ENCODE data around the gene FADS6. TPM values are rescaled to one million over a fixed set of nuclear protein-coding genes. Genes with fewer than 3 reads are reported as not detected.

Gene FADS6
- total RNA-seq, 4 donors from 2014 or later: not detected

- no peak for TF ChIP-seq POLR2A (IDR thresholded peaks at IDR 0.05)
- TF ChIP-seq CTCF (IDR thresholded peaks at IDR 0.05): no peak
- Histone ChIP-seq H3K9me3 (no peaks in the 10 kb centered on the region), H3K36me3 (no peaks in the 10 kb centered on the region), H3K4me3 (no peak overlapping the region), H3K27me3 (no peaks in the 10 kb centered on the region), H3K27ac (no peak overlapping the region), H3K4me1 (peaks cover 0 to 11% of the 10 kb centered on the region in 2 donors)
- no peak for DNase-seq
- intact Hi-C loops (cut with DNase I; ENCODE audit: low total_unique reads): no loop called here
These were observed 26.8 kb upstream of the FADS6 start for GRCh38 chr17:74920306-74920620.

GRCh38 chr17:74919440-74920305, 26.2 kb upstream of the FADS6 start:
- intact Hi-C loops (cut with DNase I; ENCODE audit: low total_unique reads): no loop called here
- no peaks in the 10 kb centered on the region for H3K9me3 ChIP-seq
- peaks cover 0 to 11% of the 10 kb centered on the region in 2 donors for H3K4me1 ChIP-seq
- H3K36me3 ChIP-seq: no peaks in the 10 kb centered on the region
- H3K4me3 ChIP-seq: no peak overlapping the region
- H3K27ac ChIP-seq: no peak overlapping the region
- TF ChIP-seq POLR2A (IDR thresholded peaks at IDR 0.05) (no peak), CTCF (IDR thresholded peaks at IDR 0.05) (no peak)
- H3K27me3 ChIP-seq: no peaks in the 10 kb centered on the region
- DNase-seq: no peak

GRCh38 chr17:74918906-74919305, 25.5 kb upstream of the FADS6 start:
- intact Hi-C loops (cut with DNase I; ENCODE audit: low total_unique reads): no loop called here
- H3K27me3 ChIP-seq: no peaks in the 10 kb centered on the region
- no peaks in the 10 kb centered on the region for H3K36me3 ChIP-seq
- no peak overlapping the region for H3K4me3 ChIP-seq
- no peaks in the 10 kb centered on the region for H3K9me3 ChIP-seq
- peaks cover 0 to 9% of the 10 kb centered on the region in 2 donors for H3K4me1 ChIP-seq
- H3K27ac ChIP-seq: no peak overlapping the region
- no peak for TF ChIP-seq POLR2A (IDR thresholded peaks at IDR 0.05)
- TF ChIP-seq CTCF (IDR thresholded peaks at IDR 0.05): no peak
- no peak for DNase-seq

- Histone ChIP-seq H3K36me3 (no peaks in the 10 kb centered on the region), H3K27me3 (no peaks in the 10 kb centered on the region), H3K4me3 (no peak overlapping the region), H3K27ac (no peak overlapping the region), H3K4me1 (no peaks in the 10 kb centered on the region), H3K9me3 (no peaks in the 10 kb centered on the region)
- DNase-seq: no peak
- no peak for TF ChIP-seq CTCF (IDR thresholded peaks at IDR 0.05)
- TF ChIP-seq POLR2A (IDR thresholded peaks at IDR 0.05): no peak
- intact Hi-C loops (cut with DNase I; ENCODE audit: low total_unique reads): no loop called here
These were observed 24.0 kb upstream of the FADS6 start for GRCh38 chr17:74917430-74917829.

- no peak for DNase-seq
- H3K36me3 ChIP-seq: no peaks in the 10 kb centered on the region
- no peaks in the 10 kb centered on the region for H3K4me1 ChIP-seq
- no peaks in the 10 kb centered on the region for H3K9me3 ChIP-seq
- no peaks in the 10 kb centered on the region for H3K27me3 ChIP-seq
- intact Hi-C loops (cut with DNase I; ENCODE audit: low total_unique reads): no loop called here
- H3K27ac ChIP-seq: no peak overlapping the region
- no peak for TF ChIP-seq POLR2A (IDR thresholded peaks at IDR 0.05)
- no peak for TF ChIP-seq CTCF (IDR thresholded peaks at IDR 0.05)
- no peak overlapping the region for H3K4me3 ChIP-seq
These were observed 23.4 kb upstream of the FADS6 start for GRCh38 chr17:74916851-74917199.

Data from uterus (tissue), 4 donors.